NCI-H1048 (cell line): ENCODE results near the gene UVSSA.
"Not testable (repeated sequence)": the region's sequence is repeated elsewhere in the genome, so short reads cannot be mapped to it uniquely, and the experiment has no call there.

ENCODE experiments used
- DNase-seq: peaks from one replicate; lab custom pipeline; 2025; lab: John Stamatoyannopoulos, UW

The UVSSA gene

GRCh38 chr4:1376841-1377605 lies 30.0 kb downstream of the UVSSA start:
- DNase-seq, result no peak

- DNase-seq, result no peak
These were observed 30.7 kb downstream of the UVSSA start for GRCh38 chr4:1377606-1378261.

GRCh38 chr4:1378559-1379231 lies 31.7 kb downstream of the UVSSA start:
- no peak for DNase-seq

GRCh38 chr4:1379351-1379781 lies 32.4 kb downstream of the UVSSA start:
- DNase-seq, result no peak

GRCh38 chr4:1379801-1380331 lies 32.9 kb downstream of the UVSSA start:
- no peak for DNase-seq

GRCh38 chr4:1380368-1381151 lies 33.6 kb downstream of the UVSSA start:
- DNase-seq, result no peak

- DNase-seq, result no peak
These were observed 34.2 kb downstream of the UVSSA start for GRCh38 chr4:1381181-1381621.

- no peak for DNase-seq
These were observed 35.0 kb downstream of the UVSSA start for GRCh38 chr4:1381944-1382541.

GRCh38 chr4:1382776-1383727 lies 36.0 kb downstream of the UVSSA start:
- DNase-seq, result no peak

- no peak for DNase-seq
These were observed 37.0 kb downstream of the UVSSA start for GRCh38 chr4:1383728-1384591.

- no peak for DNase-seq
These were observed 37.8 kb downstream of the UVSSA start for GRCh38 chr4:1384675-1385372.

GRCh38 chr4:1385373-1386340 lies 38.6 kb downstream of the UVSSA start:
- no peak for DNase-seq

GRCh38 chr4:1393363-1393762 lies 46.4 kb downstream of the UVSSA start:
- not testable (repeated sequence) for DNase-seq

GRCh38 chr4:1393866-1394265 lies 46.9 kb downstream of the UVSSA start:
- DNase-seq, result no peak

GRCh38 chr4:1394554-1395388 lies 47.8 kb downstream of the UVSSA start:
- DNase-seq, result not testable (repeated sequence)

- not testable (repeated sequence) for DNase-seq
These were observed 48.4 kb downstream of the UVSSA start for GRCh38 chr4:1395389-1395820.
